Natural killer cell treated with Interleukin-12 subunit alpha and Interleukin-12 subunit beta and Interleukin-15 and Interleukin-18, amount 100 ng/mL, for 72 hours (primary cell): ENCODE data around the gene RASA4. TPM values are rescaled to one million over a fixed set of nuclear protein-coding genes. Genes with fewer than 3 reads are reported as not detected.
"Not testable (repeated sequence)": the region's sequence is repeated elsewhere in the genome, so short reads cannot be mapped to it uniquely, and the experiment has no call there.

Experiments
- ATAC-seq, 2 donors: fragments of 150-1000 bp; cut with Tn5 transposase in 1 of 2; sonication (Bioruptor Pico), chemical (Tn5 transposase) in 1 of 2; 2 replicates each; pipeline ENCODE4 v1.10.0; 2021
- DNase-seq: peaks from one replicate; pipeline ENCODE4 v3.0.0; 2022; ENCODE audit warnings: low spot score
- H3K27ac Mint-ChIP-seq, 2 donors: 1 replicate in 1 of 2; 2 replicates in 1 of 2; pipeline ENCODE4 v1.8.0; 2022; ENCODE audit warnings: mixed read lengths in 2 of 2, mild to moderate bottlenecking in 1 of 2, moderate library complexity in 1 of 2
- H3K27me3 Mint-ChIP-seq, 2 donors: 1 replicate in 1 of 2; 2 replicates in 1 of 2; pipeline ENCODE4 v1.8.0; 2022; ENCODE audit warnings: mixed read lengths in 2 of 2
- H3K36me3 Mint-ChIP-seq: one replicate; pipeline ENCODE4 v1.8.0; 2022; ENCODE audit warnings: mixed read lengths
- H3K4me1 Mint-ChIP-seq, 2 donors: 1 replicate in 1 of 2; 2 replicates in 1 of 2; pipeline ENCODE4 v1.8.0; 2022; ENCODE audit warnings: low read depth in 2 of 2, mixed read lengths in 2 of 2, mild to moderate bottlenecking in 1 of 2
- H3K4me3 Mint-ChIP-seq: one replicate; pipeline ENCODE4 v1.8.0; 2022; ENCODE audit warnings: mixed read lengths
- H3K9me3 Mint-ChIP-seq: 2 replicates; pipeline ENCODE4 v1.8.0; 2022; ENCODE audit warnings: mixed read lengths
- total RNA-seq, 2 donors: library from RNA; stranded (reverse); gene quantifications; one replicate each; pipeline ENCODE4 v1.2.3, GENCODE V29; 2022

Gene RASA4
- total RNA-seq, 2 donors from 2014 or later: 7.9 to 24.0 TPM

GRCh38 chr7:102614873-102615272, 1.7 kb downstream of the RASA4 start:
- DNase-seq, H3K4me1 Mint-ChIP-seq, H3K9me3 Mint-ChIP-seq, ATAC-seq, H3K36me3 Mint-ChIP-seq, H3K4me3 Mint-ChIP-seq, H3K27ac Mint-ChIP-seq, H3K27me3 Mint-ChIP-seq: not testable (repeated sequence)

- H3K27ac Mint-ChIP-seq, H3K4me3 Mint-ChIP-seq, H3K4me1 Mint-ChIP-seq, H3K36me3 Mint-ChIP-seq, DNase-seq, H3K9me3 Mint-ChIP-seq, H3K27me3 Mint-ChIP-seq, ATAC-seq: not testable (repeated sequence)
Measured at GRCh38 chr7:102614346-102614697, 2.2 kb downstream of the RASA4 start.

DNA sequence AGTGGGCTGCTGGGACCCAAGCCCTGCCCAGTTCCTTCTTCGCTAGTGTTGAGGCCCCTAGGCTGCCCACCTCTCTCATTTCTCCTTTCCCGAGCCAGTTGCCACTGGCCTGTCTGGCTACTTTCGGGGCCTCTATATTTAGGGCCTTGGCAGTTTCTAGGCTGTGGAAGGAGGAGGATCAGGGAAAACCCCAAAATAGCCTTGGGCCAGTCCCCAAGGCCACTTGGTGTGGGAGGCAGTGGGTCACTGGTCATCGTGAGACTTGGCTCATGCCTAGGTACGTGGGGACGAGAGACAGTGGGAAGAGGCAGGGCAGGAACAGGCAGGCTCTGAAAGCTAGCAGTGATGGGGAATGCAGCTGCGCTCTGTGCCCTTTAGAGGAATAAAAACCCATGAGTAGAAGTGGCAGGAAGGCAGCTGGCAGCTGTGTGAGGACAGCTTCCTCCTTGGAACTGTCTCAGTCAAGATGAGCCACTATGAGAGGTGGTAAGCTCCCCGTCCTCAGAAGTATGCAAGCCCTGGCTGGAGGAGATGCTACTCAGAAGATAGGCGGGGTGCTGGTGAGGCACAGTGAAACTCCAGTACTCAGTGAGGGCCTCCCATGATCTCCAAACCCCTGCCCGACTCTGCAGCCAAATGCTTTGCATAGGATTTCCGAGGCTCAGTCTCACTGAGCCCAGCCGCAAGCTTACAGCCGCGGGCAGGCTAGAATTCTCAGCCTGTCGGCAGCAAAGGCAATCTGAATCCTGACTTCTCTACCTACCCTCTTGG, 2.8 kb downstream of the RASA4 start:
- not testable (repeated sequence) for H3K4me3 Mint-ChIP-seq, H3K36me3 Mint-ChIP-seq, ATAC-seq, H3K9me3 Mint-ChIP-seq, H3K4me1 Mint-ChIP-seq, H3K27me3 Mint-ChIP-seq, H3K27ac Mint-ChIP-seq
- peak; percentile 26 for DNase-seq

GRCh38 chr7:102611675-102612325, 4.8 kb downstream of the RASA4 start:
- H3K9me3 Mint-ChIP-seq, H3K4me3 Mint-ChIP-seq, ATAC-seq, H3K27me3 Mint-ChIP-seq, H3K4me1 Mint-ChIP-seq, H3K27ac Mint-ChIP-seq, H3K36me3 Mint-ChIP-seq: not testable (repeated sequence)
- peak; percentile 55 for DNase-seq

DNA sequence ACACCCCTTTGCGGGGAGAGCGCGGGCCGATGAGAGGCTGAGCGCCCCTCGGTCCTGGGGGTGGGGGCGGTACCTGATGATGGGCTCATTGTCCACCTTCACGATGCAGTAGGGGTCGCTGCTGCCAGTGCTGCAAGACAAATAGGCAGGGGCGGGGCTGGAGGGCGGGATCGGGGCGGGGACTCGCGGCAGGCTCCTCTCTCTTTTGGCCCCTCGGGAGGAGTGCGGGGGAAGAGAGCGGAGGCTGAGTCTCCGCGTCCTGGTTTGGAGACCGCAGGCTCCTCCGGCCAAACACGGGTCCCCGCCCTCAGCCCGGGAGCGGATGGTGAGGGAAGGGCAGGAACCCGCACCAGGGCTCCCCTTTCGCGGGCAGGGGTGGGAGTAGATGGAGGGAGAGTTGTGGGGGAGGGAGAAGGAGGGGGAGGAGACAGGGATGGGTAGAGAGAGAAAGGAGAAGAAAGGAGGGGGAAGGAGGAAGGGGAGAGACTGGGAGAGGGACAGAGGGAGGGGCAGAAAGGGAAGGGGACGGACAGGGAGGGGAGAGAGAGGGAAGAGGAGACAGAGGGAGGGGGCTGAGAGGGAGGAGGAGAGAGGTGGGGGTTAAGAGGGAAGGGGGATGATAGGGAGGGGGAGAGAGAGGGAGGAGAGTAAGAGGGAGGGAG, 5.4 kb downstream of the RASA4 start:
- H3K27me3 Mint-ChIP-seq, H3K9me3 Mint-ChIP-seq, H3K36me3 Mint-ChIP-seq: not testable (repeated sequence)

GRCh38 chr7:102610441-102610840, 6.1 kb downstream of the RASA4 start:
- not testable (repeated sequence) for H3K36me3 Mint-ChIP-seq, H3K4me3 Mint-ChIP-seq, H3K9me3 Mint-ChIP-seq, H3K4me1 Mint-ChIP-seq, H3K27ac Mint-ChIP-seq, DNase-seq, H3K27me3 Mint-ChIP-seq, ATAC-seq

More for the DNA sequence above, 5.4 kb downstream of the RASA4 start:
- H3K27ac Mint-ChIP-seq, H3K4me1 Mint-ChIP-seq, DNase-seq, H3K4me3 Mint-ChIP-seq: not testable (repeated sequence)
- ATAC-seq: peak; percentile 56 to 71

GRCh38 chr7:102609734-102610133, 6.8 kb downstream of the RASA4 start:
- not testable (repeated sequence) for H3K36me3 Mint-ChIP-seq, H3K4me1 Mint-ChIP-seq, H3K27ac Mint-ChIP-seq, H3K9me3 Mint-ChIP-seq, ATAC-seq, H3K27me3 Mint-ChIP-seq, H3K4me3 Mint-ChIP-seq
- DNase-seq: peak; percentile 16

DNA sequence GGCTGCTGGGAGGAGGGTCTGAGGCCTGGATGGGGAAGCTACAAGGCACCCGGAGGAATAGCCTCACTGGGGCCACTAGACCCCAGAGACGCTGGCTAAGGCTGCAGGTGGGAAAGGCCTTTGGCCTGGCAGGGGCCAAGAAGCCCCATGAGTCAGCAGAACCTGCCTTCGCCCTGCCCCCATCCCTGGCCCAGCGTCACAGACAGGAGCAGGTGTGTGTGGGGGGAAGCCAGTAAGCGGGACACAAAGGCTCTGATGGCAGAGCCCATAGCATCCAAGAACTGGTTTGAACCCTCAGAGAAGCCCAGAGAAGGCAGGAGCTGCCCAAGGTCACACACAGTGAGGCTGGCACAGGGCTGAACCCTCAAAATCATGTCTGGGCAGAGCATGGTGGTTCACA, 9.7 kb downstream of the RASA4 start:
- not testable (repeated sequence) for DNase-seq, H3K27ac Mint-ChIP-seq, H3K27me3 Mint-ChIP-seq, H3K4me1 Mint-ChIP-seq, H3K9me3 Mint-ChIP-seq, H3K4me3 Mint-ChIP-seq, H3K36me3 Mint-ChIP-seq, ATAC-seq

GRCh38 chr7:102604431-102605145, 12.0 kb downstream of the RASA4 start:
- not testable (repeated sequence) for DNase-seq, H3K9me3 Mint-ChIP-seq, H3K36me3 Mint-ChIP-seq, H3K4me1 Mint-ChIP-seq, H3K27ac Mint-ChIP-seq, H3K4me3 Mint-ChIP-seq, H3K27me3 Mint-ChIP-seq
- ATAC-seq: peak in 1 of 2 donors; percentile 1

DNA sequence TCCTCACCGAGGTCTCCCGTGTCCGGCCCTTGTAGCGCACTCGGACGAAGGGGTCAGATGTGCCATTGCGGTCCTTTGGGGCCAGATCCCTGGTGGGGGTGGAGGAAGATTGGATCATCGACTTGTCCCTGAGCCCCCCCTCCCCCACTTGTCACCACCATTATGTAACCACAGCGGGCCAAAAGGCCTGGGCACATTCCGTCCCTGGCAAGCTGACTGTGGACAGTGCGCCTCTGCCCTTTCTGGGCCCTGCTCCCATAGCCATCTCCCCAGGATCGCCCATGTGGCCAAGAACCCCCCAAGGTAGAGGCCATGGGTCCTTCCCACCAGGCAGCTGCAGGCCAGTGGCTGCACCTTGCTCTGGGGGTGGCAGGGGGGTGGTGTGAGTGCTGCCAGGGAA, 14.2 kb downstream of the RASA4 start:
- not testable (repeated sequence) for H3K36me3 Mint-ChIP-seq, H3K9me3 Mint-ChIP-seq, H3K4me3 Mint-ChIP-seq, H3K27me3 Mint-ChIP-seq, H3K27ac Mint-ChIP-seq, DNase-seq, H3K4me1 Mint-ChIP-seq
- ATAC-seq: peak; percentile 14 to 16

GRCh38 chr7:102599699-102600098, 16.9 kb downstream of the RASA4 start:
- H3K4me3 Mint-ChIP-seq, H3K27ac Mint-ChIP-seq, ATAC-seq, H3K4me1 Mint-ChIP-seq, H3K27me3 Mint-ChIP-seq, DNase-seq, H3K9me3 Mint-ChIP-seq, H3K36me3 Mint-ChIP-seq: not testable (repeated sequence)

DNA sequence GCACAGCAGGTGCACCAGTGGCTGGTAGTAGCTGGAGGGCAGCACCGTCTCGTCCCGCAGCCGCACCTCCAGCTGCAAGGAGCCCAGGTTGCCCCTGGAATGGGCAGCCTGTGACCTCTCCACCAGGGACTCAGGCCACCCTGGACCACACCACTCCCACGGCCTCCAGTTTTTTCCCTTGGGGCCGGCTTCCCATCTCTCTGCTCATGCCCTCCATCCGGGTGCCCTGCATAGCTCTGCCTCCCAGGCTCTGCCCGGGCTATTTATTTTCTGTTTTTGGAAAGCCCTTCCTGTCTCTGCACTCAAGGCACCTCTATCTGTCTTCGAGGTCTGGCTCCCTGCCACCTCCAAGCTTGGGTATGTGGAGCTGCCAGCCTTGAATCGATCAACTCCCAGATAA, 20.5 kb downstream of the RASA4 start:
- H3K27ac Mint-ChIP-seq, H3K9me3 Mint-ChIP-seq, H3K36me3 Mint-ChIP-seq, ATAC-seq, H3K27me3 Mint-ChIP-seq, H3K4me3 Mint-ChIP-seq, H3K4me1 Mint-ChIP-seq, DNase-seq: not testable (repeated sequence)

DNA sequence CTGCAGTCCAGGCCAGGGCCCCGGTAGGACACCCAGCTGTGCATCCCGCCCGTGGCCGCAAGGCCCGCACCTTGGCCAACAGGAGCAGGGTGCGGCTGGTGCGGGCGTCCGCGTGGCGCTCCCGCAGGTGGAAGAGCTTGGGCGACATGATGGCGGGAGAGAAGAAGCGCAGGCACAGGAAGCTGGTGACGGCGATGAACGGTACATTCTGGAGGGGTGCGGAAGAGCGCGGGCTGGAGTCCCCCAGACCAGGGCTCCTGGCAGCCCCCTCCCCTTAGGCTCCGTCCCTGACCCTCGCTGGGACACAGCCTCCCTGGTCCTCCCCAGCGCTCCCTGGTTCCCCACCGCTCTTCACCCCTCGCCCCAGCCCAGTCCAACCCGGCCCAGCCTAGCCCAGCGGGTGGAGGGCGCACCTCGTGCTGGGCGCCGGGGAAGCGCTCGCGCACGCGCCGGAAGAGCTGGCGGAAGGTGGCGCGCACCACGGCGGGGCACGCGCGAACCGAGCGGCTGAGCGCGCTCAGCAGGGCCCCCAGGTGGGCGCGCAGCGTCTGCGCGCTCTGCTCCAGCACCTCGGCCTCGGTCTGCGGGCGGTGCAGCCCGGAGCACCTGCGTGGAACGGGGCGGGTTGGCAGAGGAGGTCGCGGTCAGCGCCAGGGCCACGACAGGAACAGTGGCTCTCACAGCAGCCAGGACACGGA, 22.8 kb downstream of the RASA4 start:
- H3K4me3 Mint-ChIP-seq, H3K4me1 Mint-ChIP-seq, H3K9me3 Mint-ChIP-seq, H3K27me3 Mint-ChIP-seq, H3K27ac Mint-ChIP-seq, DNase-seq, H3K36me3 Mint-ChIP-seq: not testable (repeated sequence)
- peak; percentile 80 to 83 for ATAC-seq
